B cell (primary cell): Measurements from ENCODE around the gene EGLN1. TPM values are rescaled to one million over a fixed set of nuclear protein-coding genes. Genes with fewer than 3 reads are reported as not detected.

ENCODE experiments used
- ATAC-seq: fragments of 200-7000 bp; cut with Tn5 transposase; one replicate; pipeline ENCODE4 v1.10.0; 2021; ENCODE audit warnings: low read depth, mild to moderate bottlenecking, moderate number of reproducible peaks, moderate library complexity
- CTCF ChIA-PET: fragments of 350-600 bp; sonication (Branson Sonifier 250); formaldehyde crosslinking; loops from one replicate; lab custom pipeline; 2021; ENCODE audit warnings: antibody characterized with exemption, inconsistent platforms; lab: Charles Lee
- POLR2A ChIA-PET: fragments of 350-600 bp; sonication (Branson Sonifier 250); formaldehyde crosslinking; loops from one replicate; lab custom pipeline; 2021; ENCODE audit warnings: antibody characterized with exemption; lab: Charles Lee
- DNase-seq: peaks from one replicate; pipeline ENCODE4 v3.0.0; 2013
- H2AFZ ChIP-seq: 2 replicates; pipeline ENCODE4 v1.6.1; 2012; ENCODE audit warnings: mild to moderate bottlenecking, low read depth, low read length; ENCODE audit not compliant: insufficient read depth, poor library complexity, severe bottlenecking
- H3K27ac ChIP-seq, 2 donors: 1 replicate in 1 of 2; 2 replicates in 1 of 2; pipeline ENCODE4 v1.5.1; 2012 to 2013; ENCODE audit warnings: low read length in 2 of 2, mild to moderate bottlenecking in 2 of 2, moderate library complexity in 1 of 2
- H3K27me3 ChIP-seq, 4 experiments: fragments of 200-600 bp in 1 of 4; sonication (generic) in 1 of 4; replicated peaks in 1 of 4; 1 replicate in 2 of 4; 2 replicates in 2 of 4; pipeline versions ENCODE4 v1.6.1 to v1.7.0; 2013 to 2016; ENCODE audit warnings: low read length in 3 of 4, mild to moderate bottlenecking in 2 of 4, mixed read lengths in 1 of 4, moderate library complexity in 1 of 4; ENCODE audit not compliant: insufficient read depth in 4 of 4, control insufficient read depth in 3 of 4; ENCODE audit errors: control extremely low read depth in 1 of 4
- H3K36me3 ChIP-seq, 2 experiments: replicated peaks in 1 of 2; 1 replicate in 1 of 2; 2 replicates in 1 of 2; pipeline versions ENCODE4 v1.6.1 to v1.7.1; 2013; ENCODE audit warnings: low read length in 1 of 2; ENCODE audit not compliant: insufficient read depth in 2 of 2, control insufficient read depth in 1 of 2; ENCODE audit errors: control extremely low read depth in 1 of 2, extremely low read depth in 1 of 2
- H3K4me1 ChIP-seq, 2 donors: fragments of 200-600 bp in 1 of 2; sonication (generic) in 1 of 2; 1 replicate in 1 of 2; 2 replicates in 1 of 2; pipeline versions ENCODE4 v1.5.1 to v1.6.1; 2013 to 2017; ENCODE audit warnings: low read length in 2 of 2; ENCODE audit not compliant: control insufficient read depth in 2 of 2, insufficient read depth in 2 of 2
- H3K4me2 ChIP-seq: replicated peaks from 2 replicates; pipeline ENCODE3; 2012; ENCODE audit warnings: mild to moderate bottlenecking, low read depth, low read length; ENCODE audit not compliant: poor library complexity, severe bottlenecking
- H3K4me3 ChIP-seq, 5 experiments: fragments of 200-600 bp in 1 of 5; sonication (generic) in 1 of 5; 1 replicate in 3 of 5; 2 replicates in 2 of 5; pipeline versions ENCODE4 v1.5.1 to v1.7.0; 2011 to 2016; ENCODE audit warnings: low read length in 4 of 5, mild to moderate bottlenecking in 4 of 5, low read depth in 2 of 5, control low read depth in 1 of 5, moderate library complexity in 1 of 5; ENCODE audit not compliant: insufficient read depth in 1 of 5; ENCODE audit errors: control extremely low read depth in 1 of 5, extremely low read depth in 1 of 5
- H3K79me2 ChIP-seq: fragments of 200-600 bp; sonication (generic); one replicate; pipeline ENCODE4 v1.6.0; 2016; ENCODE audit warnings: low read length; ENCODE audit not compliant: control insufficient read depth, insufficient read depth
- H3K9ac ChIP-seq: fragments of 200-600 bp; sonication (generic); 2 replicates; pipeline ENCODE4 v1.6.1; 2017; ENCODE audit warnings: mild to moderate bottlenecking, low read length, moderate library complexity
- H3K9me3 ChIP-seq, 3 donors: one replicate each; pipeline versions ENCODE4 v1.6.1 to v1.7.1; 2013; ENCODE audit warnings: low read length in 2 of 3; ENCODE audit not compliant: control insufficient read depth in 2 of 3, insufficient read depth in 1 of 3; ENCODE audit errors: control extremely low read depth in 1 of 3
- H4K20me1 ChIP-seq: 2 replicates; pipeline ENCODE4 v1.6.0; 2012; ENCODE audit warnings: mild to moderate bottlenecking, low read length; ENCODE audit not compliant: insufficient read depth, control insufficient read depth, poor library complexity, severe bottlenecking
- H3K27ac Mint-ChIP-seq: one replicate; pipeline ENCODE4 v1.8.0; 2021; ENCODE audit warnings: mixed read lengths
- H3K27me3 Mint-ChIP-seq: one replicate; pipeline ENCODE4 v1.8.0; 2021; ENCODE audit warnings: mixed read lengths
- H3K4me1 Mint-ChIP-seq: one replicate; pipeline ENCODE4 v1.8.0; 2021; ENCODE audit warnings: mixed read lengths
- H3K4me3 Mint-ChIP-seq: one replicate; pipeline ENCODE4 v1.8.0; 2021; ENCODE audit warnings: mixed read lengths
- H3K9me3 Mint-ChIP-seq: one replicate; pipeline ENCODE4 v1.8.0; 2022; ENCODE audit warnings: mixed read lengths; ENCODE audit not compliant: insufficient read depth
- CTCF ChIP-seq: fragments of 200-600 bp; IDR thresholded peaks from one replicate; pipeline ENCODE4 v1.8.0; 2022; ENCODE audit warnings: antibody characterized with exemption, mild to moderate bottlenecking
- EZH2 ChIP-seq: IDR thresholded peaks from 2 replicates; pipeline ENCODE4 v1.6.1; 2012; ENCODE audit warnings: borderline replicate concordance, low read depth, mild to moderate bottlenecking, moderate library complexity, low read length; ENCODE audit not compliant: insufficient read depth, poor library complexity, severe bottlenecking
- WGBS: methylation state at CpG from one replicate; pipeline ENCODE4 v1.1.5; 2013; ENCODE audit warnings: missing lambda C conversion rate; ENCODE audit not compliant: insufficient coverage; 5-methylcytosine and 5-hydroxymethylcytosine counted together
- intact Hi-C: fragments of 100-400 bp; cut with micrococcal nuclease; formaldehyde crosslinking; loops from one replicate; pipeline ENCODE4 v1.10.0; 2022
- polyA plus RNA-seq: library from polyadenylated mRNA; depleted of rRNA; stranded (reverse); fragments of >200 nt; gene quantifications from 2 replicates; pipeline ENCODE4 v1.2.3, GENCODE V29; 2012
- total RNA-seq, 2 donors: library from RNA; stranded (reverse); fragments of 120-200 nt in 1 of 2; gene quantifications; 1 replicate in 1 of 2; 2 replicates in 1 of 2; pipeline versions ENCODE4 v1.2.3 to v1.2.4, GENCODE V29; 2013 to 2022

The EGLN1 gene
- total and polyA plus RNA-seq, 2 donors (not counting 1 experiment from before 2014, with no cell fraction given): 7.5 to 18.5 TPM

DNA sequence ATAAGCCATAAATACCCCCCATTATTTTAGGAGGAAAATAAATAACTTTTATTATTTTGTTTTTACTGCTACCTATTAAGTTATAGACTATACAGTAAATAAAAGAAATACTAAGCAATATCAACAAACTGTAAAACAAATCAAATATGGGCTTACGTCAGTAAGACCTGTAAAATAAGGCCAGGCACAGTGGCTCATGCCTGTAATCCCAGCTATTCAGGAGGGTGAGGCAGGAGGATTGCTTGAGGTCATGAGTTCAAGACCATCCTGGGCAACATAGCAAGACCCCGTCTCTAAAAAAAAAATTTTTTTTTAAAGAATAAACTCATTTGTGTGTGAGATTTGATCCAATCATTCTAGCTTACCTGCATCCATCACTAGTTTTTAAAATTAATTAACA, 17.8 kb downstream of the EGLN1 start:
- no peak overlapping the region for H3K9ac ChIP-seq
- H3K4me2 ChIP-seq: no peak overlapping the region
- Mint-ChIP-seq H3K4me1 (peaks cover 21% of the 10 kb centered on the region), H3K27ac (no peak overlapping the region), H3K27me3 (no peaks in the 10 kb centered on the region), H3K9me3 (no peaks in the 10 kb centered on the region), H3K4me3 (no peak overlapping the region)
- H3K27ac ChIP-seq: no peak overlapping the region
- H3K27me3 ChIP-seq: no peaks in the 10 kb centered on the region
- no peak overlapping the region for H3K4me3 ChIP-seq
- peaks cover 0 to 3% of the 10 kb centered on the region in 2 donors for H3K4me1 ChIP-seq
- peaks cover 0 to 13% of the 10 kb centered on the region in 2 experiments for H3K36me3 ChIP-seq
- no CpG with 5 or more reads among the region's 2 CpGs for WGBS
- H2AFZ ChIP-seq: no peak overlapping the region
- ATAC-seq (no peak), DNase-seq (no peak)
- ChIA-PET POLR2A (no interaction called here), CTCF (interaction anchor here (0.6 kb wide), 1 partner anchor 122 kb away, joined by 3 read pairs; no protein-coding TSS in a partner anchor)
- peaks cover 43% of the 10 kb centered on the region for H4K20me1 ChIP-seq
- intact Hi-C loops: no loop called here
- H3K79me2 ChIP-seq: peaks cover 91% of the 10 kb centered on the region
- no peak for TF ChIP-seq CTCF
- TF ChIP-seq EZH2: no peak
- H3K9me3 ChIP-seq: no peaks in the 10 kb centered on the region

DNA sequence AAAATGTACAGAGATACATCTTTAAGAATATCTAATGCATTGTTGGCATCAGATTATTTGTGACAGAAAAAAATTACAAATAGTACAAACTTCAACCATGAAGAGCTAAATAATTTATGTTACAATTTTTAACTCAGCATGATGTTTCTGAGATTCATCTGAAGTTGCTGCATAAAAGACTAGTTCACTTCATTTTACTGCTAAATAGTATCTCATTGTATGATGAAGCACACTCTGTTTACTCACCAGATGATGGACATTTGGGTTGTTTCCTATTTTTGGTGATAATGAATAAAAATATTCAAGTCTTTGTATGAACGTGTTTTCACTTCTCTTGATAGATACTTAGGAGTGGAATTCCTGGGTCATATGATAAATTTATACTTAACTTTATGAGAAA, 20.6 kb downstream of the EGLN1 start:
- peaks cover 0 to under 1% of the 10 kb centered on the region in 2 donors for H3K4me1 ChIP-seq
- peaks cover 32% of the 10 kb centered on the region for H3K4me1 Mint-ChIP-seq
- H3K4me3 Mint-ChIP-seq: no peak overlapping the region
- no peaks in the 10 kb centered on the region for H3K9me3 Mint-ChIP-seq
- ChIA-PET POLR2A (no interaction called here), CTCF (no interaction called here)
- no peak overlapping the region for H3K27ac ChIP-seq
- H3K27ac Mint-ChIP-seq: no peak overlapping the region
- ATAC-seq (no peak), DNase-seq (no peak)
- peaks cover 0 to 3% of the 10 kb centered on the region in 2 experiments for H3K36me3 ChIP-seq
- H4K20me1 ChIP-seq: peaks cover 44% of the 10 kb centered on the region
- no peak overlapping the region for H3K4me2 ChIP-seq
- WGBS: no CpG with 5 or more reads among the region's 1 CpG
- peaks cover 89% of the 10 kb centered on the region for H3K79me2 ChIP-seq
- intact Hi-C loops: no loop called here
- H3K27me3 ChIP-seq: no peaks in the 10 kb centered on the region
- no peak for TF ChIP-seq EZH2
- no peak for TF ChIP-seq CTCF
- H2AFZ ChIP-seq: no peak overlapping the region
- no peak overlapping the region for H3K9ac ChIP-seq
- H3K4me3 ChIP-seq: no peak overlapping the region
- H3K27me3 Mint-ChIP-seq: no peaks in the 10 kb centered on the region
- H3K9me3 ChIP-seq: no peaks in the 10 kb centered on the region
